ENCODE results near the gene EHBP1L1. TPM values are rescaled to one million over a fixed set of nuclear protein-coding genes. Genes with fewer than 3 reads are reported as not detected.
"Not testable (repeated sequence)": the region's sequence is repeated elsewhere in the genome, so short reads cannot be mapped to it uniquely, and the experiment has no call there.

EHBP1L1 gene
- total RNA-seq, 2 donors from 2014 or later = 93.9 to 113 TPM

DNA sequence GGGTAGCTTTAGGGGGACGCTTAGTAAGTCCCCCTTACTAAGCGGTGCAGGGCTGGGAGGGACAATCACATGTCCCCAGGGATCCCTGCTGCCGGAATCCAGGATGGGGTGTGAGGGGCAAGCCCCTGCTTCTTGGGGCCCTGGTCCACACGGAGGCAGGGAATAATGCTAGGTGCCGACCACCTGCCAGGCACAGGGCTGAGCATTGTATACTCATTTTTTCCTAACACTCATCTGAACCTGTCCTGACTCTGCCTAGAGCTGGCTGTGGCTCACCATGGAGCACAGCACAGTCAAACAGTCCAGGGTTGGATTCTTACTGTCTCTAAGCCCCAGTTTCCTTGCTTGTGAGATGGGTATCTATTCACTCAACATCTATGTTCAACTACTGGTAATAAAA is 16.3 kb upstream of the EHBP1L1 start:
- ATAC-seq (replicated peaks in 1 of 2) = peak; percentile 65 to 75
- no peak overlapping the region for H3K27ac Mint-ChIP-seq
- H3K4me1 Mint-ChIP-seq (ENCODE audit: low read depth) = peaks cover 65% of the 10 kb centered on the region
- peak in 1 of 2 donors; percentile 40 for DNase-seq
- no peaks in the 10 kb centered on the region for H3K36me3 Mint-ChIP-seq (ENCODE audit: insufficient read depth in 2 of 2)
- peak overlapping the region; percentile 46 to 77 for H3K4me3 Mint-ChIP-seq
- no peaks in the 10 kb centered on the region for H3K9me3 Mint-ChIP-seq
- H3K27me3 Mint-ChIP-seq (ENCODE audit: low read depth) = no peaks in the 10 kb centered on the region

DNA sequence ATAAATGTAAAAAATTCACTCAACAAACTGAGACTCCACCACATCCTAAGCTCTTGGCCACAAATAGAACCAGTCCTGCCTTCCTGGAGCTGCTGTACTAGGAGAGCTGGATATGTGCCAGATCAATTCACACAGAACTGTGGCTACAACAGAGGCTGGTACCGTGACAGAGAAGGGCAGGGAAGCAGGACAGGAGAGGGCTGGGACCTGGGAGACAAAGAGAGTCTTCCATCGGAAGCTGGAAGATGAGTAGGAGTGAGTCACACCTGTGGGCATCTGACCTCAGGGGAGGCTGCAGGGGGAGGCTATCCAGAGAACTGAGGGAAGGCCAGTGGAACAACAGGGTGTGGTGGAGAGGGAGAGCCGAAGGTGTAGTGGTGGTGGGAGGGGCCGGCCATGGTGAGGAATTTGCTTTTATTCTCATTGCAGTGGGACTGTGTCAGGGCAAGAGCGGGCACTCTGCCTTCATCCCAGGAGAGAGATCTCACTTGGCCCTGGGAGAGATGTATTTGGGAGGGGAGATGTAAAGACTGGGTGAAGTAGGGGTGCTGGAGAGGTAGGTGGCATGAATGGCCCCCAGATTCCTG is 15.8 kb upstream of the EHBP1L1 start:
- Mint-ChIP-seq H3K9me3 (no peaks in the 10 kb centered on the region), H3K27me3 (ENCODE audit: low read depth) (no peaks in the 10 kb centered on the region), H3K4me3 (peak overlapping the region in 1 of 2 donors; percentile 3), H3K4me1 (ENCODE audit: low read depth) (peaks cover 65% of the 10 kb centered on the region), H3K27ac (peak overlapping the region; percentile 1), H3K36me3 (ENCODE audit: insufficient read depth in 2 of 2) (no peaks in the 10 kb centered on the region)
- ATAC-seq (replicated peaks in 1 of 2) (peak; percentile 1), DNase-seq (no peak)

DNA sequence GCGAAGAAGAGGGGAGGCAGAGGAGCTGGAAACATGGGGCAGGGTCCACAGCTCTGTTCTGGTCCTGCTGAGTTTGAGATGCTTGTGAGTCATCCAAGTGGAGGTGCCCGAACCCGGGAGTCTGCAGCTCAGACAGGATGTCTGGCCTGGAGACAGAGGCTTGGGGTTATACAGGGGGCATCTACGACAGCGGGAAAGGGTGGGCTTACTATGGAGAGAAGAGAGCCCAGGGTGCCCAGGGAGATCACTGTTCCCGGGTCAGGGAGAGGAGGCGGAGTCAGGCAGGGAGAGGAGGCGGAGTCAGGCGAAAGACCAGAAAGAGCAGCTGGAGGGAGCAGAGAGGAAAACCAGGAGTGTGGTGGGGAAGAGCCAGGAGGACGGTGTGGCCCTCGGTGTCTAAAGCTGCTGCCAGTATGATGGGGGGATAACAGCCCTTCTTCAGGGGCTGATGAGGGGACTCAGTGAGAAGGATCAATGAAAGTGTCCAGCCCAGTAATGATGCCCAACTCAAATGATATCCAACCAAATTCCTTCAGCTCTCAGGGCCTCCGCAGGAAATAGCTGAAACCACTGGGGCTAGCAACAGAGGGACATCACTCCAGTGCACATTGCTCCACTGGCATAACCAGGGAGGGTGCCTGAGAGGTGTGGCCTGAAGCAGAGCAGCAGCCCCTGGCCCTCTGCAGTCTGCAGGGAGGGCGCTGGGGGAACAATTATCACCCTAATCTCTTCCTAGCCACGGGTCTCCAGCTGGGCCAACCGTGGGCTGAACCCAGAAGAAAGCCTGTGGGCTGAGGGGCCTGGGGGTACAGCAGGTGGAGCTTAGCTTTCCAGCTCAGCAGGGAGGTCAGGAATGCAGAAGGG is 15.1 kb upstream of the EHBP1L1 start:
- no peaks in the 10 kb centered on the region for H3K36me3 Mint-ChIP-seq (ENCODE audit: insufficient read depth in 2 of 2)
- ATAC-seq (replicated peaks in 1 of 2) = no peak
- H3K27me3 Mint-ChIP-seq (ENCODE audit: low read depth) = no peaks in the 10 kb centered on the region
- no peaks in the 10 kb centered on the region for H3K9me3 Mint-ChIP-seq
- H3K4me1 Mint-ChIP-seq (ENCODE audit: low read depth) = peaks cover 65% of the 10 kb centered on the region
- no peak for DNase-seq
- peak overlapping the region in 1 of 2 donors; percentile 3 for H3K4me3 Mint-ChIP-seq
- peak overlapping the region; percentile 1 for H3K27ac Mint-ChIP-seq

DNA sequence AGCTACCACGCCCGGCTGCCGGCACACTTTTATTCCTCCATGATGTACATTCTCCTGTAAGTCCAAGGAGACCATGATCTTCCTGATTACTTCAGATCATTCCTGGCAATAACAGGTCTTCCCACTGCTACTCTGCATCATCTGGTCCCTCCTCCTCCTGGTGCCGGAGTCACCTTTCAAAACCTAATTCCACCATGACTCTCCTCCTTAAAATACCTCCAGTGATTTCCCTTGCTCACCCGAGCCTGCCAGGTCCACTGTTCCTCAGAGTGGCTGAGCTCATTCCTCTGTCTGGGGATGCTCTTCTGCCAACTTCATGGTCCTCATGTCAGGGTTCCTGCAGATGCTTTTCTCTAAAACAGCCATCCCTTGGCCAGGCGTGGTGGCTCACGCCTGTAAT is 13.8 kb upstream of the EHBP1L1 start:
- ATAC-seq (replicated peaks in 1 of 2) (no peak), DNase-seq (no peak)
- Mint-ChIP-seq H3K9me3 (no peaks in the 10 kb centered on the region), H3K27me3 (ENCODE audit: low read depth) (no peaks in the 10 kb centered on the region), H3K4me3 (no peak overlapping the region), H3K36me3 (ENCODE audit: insufficient read depth in 2 of 2) (no peaks in the 10 kb centered on the region), H3K4me1 (ENCODE audit: low read depth) (peaks cover 65% of the 10 kb centered on the region), H3K27ac (no peak overlapping the region)

DNA sequence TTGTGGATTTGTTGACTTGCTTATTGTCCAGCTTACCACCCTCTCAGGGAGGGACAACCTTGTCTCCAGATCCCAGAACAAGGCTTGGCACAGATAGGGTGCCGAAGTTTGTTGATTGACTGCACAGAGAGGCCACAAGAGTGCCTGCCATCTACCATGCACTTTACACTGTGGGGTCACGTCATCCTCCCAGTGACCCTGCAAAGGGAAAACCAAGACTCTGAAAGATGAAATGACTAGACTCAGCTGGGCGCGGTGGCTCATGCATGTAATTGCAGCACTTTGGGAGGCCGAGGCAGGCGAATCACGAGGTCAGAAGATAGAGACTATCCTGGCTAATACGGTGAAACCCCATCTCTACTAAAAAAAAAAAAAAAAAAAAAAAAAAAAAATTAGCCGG is 13.1 kb upstream of the EHBP1L1 start:
- H3K4me1 Mint-ChIP-seq (ENCODE audit: low read depth) = peaks cover 65% of the 10 kb centered on the region
- DNase-seq (no peak), ATAC-seq (replicated peaks in 1 of 2) (no peak)
- H3K36me3 Mint-ChIP-seq (ENCODE audit: insufficient read depth in 2 of 2) = no peaks in the 10 kb centered on the region
- no peaks in the 10 kb centered on the region for H3K27me3 Mint-ChIP-seq (ENCODE audit: low read depth)
- H3K4me3 Mint-ChIP-seq = no peak overlapping the region
- H3K27ac Mint-ChIP-seq = no peak overlapping the region
- no peaks in the 10 kb centered on the region for H3K9me3 Mint-ChIP-seq

DNA sequence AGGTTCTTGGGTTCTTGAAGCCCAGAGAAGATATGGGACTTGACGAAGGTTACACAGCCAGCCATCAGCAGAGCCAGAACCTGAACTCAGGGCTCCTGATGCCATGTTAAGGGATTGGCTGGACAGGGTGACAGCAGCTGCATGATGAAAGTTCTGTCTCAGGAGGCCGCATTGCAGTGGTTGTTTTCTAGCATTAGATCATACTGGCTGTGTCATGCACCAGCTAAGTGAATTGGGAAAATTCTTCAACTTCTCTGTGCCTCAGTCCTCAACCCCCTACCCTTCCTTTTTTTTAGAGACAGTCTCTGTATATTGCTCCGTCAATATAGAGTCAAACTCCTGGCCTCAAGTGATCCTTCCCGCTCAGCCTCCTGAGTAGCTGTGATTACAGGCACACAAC is 12.3 kb upstream of the EHBP1L1 start:
- H3K4me1 Mint-ChIP-seq (ENCODE audit: low read depth) = peaks cover 72% of the 10 kb centered on the region
- no peak overlapping the region for H3K27ac Mint-ChIP-seq
- no peak overlapping the region for H3K4me3 Mint-ChIP-seq

DNA sequence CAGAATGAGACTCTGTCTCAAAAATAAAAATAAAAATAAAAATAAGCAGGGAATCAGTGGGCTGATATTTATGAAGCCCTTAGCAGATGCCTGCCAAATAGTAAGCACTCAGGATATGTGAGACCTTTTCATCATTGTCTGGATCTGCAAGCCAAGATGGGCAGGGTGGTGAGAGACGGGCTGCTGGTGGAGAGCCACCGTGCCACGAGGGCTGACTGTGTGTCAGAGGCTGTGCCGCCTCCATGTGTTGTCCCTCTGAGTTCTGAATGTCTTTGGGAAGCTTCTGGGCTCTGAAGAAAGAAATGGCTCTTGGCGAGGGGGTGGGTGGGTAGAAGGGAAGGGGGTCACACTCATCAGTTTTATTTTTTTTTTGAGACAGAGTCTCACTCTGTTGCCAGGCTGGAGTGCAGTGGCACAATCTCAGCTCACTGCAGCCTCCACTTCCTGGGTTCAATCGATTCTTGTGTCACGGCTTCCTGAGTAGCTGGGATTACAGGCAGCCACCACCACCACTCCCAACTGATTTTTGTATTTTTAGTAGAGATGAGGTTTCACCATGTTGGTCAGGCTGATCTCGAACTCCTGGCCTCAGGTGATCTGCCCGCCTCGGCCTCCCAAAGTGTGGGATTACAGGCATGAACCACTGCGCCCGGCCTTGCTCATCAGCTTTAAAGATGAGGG is 10.8 kb upstream of the EHBP1L1 start:
- Mint-ChIP-seq H3K4me3 (peak overlapping the region; percentile 77 to 85), H3K27ac (peak overlapping the region; percentile 97), H3K4me1 (ENCODE audit: low read depth) (peaks cover 69% of the 10 kb centered on the region)
- not testable (repeated sequence) for H3K9me3 Mint-ChIP-seq; ATAC-seq (replicated peaks in 1 of 2); H3K36me3 Mint-ChIP-seq (ENCODE audit: insufficient read depth in 2 of 2); H3K27me3 Mint-ChIP-seq (ENCODE audit: low read depth); DNase-seq

More for the DNA sequence above, 12.3 kb upstream of the EHBP1L1 start:
- no peak for ATAC-seq (replicated peaks in 1 of 2)
- no peaks in the 10 kb centered on the region for H3K27me3 Mint-ChIP-seq (ENCODE audit: low read depth)
- no peaks in the 10 kb centered on the region for H3K9me3 Mint-ChIP-seq
- DNase-seq = no peak
- H3K36me3 Mint-ChIP-seq (ENCODE audit: insufficient read depth in 2 of 2) = peaks cover 0 to under 1% of the 10 kb centered on the region in 2 donors

DNA sequence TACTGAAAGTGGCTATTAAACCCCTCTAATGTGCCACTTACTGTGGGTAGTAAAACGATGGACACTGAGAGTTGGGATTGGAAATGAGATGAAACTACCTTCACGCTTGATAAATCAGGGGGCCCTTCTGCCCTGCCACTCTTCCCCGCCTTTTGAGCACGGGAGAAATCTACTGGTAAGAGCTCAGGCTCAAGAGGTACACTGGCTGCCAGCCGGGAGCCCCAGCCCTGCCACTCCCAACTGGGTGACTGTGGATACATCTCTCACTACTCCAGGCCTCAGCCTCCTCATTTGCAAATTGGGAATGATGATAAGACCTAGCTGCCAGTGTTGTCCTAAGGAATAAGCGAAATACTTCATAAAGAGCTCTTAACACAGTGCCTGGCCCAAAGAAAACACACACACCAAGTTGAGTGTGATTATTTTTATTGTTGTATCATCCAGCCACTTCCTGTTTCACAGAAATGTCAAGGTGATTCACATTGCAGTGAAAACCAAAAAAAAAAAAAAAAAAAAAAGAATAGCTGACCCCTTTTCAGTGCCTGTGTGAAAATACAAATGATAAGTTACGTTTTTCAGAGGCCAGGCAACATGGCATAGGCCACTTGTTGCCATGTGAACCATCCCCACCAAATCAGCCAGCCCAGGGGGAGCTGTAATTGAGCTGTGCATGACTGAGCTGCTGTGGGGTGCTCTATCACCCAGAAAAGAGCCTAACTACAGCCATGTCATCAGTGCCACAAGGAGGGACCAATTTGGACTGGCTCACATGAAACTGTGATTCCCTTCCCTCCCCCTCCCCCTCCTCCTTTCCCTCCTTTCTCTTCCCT is 10.0 kb upstream of the EHBP1L1 start:
- peaks cover 62% of the 10 kb centered on the region for H3K4me1 Mint-ChIP-seq (ENCODE audit: low read depth)
- H3K36me3 Mint-ChIP-seq (ENCODE audit: insufficient read depth in 2 of 2) = peaks cover 4 to 9% of the 10 kb centered on the region in 2 donors
- no peaks in the 10 kb centered on the region for H3K27me3 Mint-ChIP-seq (ENCODE audit: low read depth)
- no peaks in the 10 kb centered on the region for H3K9me3 Mint-ChIP-seq
- ATAC-seq (replicated peaks in 1 of 2) (peak; percentile 5 to 14), DNase-seq (peak in 1 of 2 donors; percentile 42)
- peak overlapping the region; percentile 77 to 85 for H3K4me3 Mint-ChIP-seq
- peak overlapping the region; percentile 97 for H3K27ac Mint-ChIP-seq

DNA sequence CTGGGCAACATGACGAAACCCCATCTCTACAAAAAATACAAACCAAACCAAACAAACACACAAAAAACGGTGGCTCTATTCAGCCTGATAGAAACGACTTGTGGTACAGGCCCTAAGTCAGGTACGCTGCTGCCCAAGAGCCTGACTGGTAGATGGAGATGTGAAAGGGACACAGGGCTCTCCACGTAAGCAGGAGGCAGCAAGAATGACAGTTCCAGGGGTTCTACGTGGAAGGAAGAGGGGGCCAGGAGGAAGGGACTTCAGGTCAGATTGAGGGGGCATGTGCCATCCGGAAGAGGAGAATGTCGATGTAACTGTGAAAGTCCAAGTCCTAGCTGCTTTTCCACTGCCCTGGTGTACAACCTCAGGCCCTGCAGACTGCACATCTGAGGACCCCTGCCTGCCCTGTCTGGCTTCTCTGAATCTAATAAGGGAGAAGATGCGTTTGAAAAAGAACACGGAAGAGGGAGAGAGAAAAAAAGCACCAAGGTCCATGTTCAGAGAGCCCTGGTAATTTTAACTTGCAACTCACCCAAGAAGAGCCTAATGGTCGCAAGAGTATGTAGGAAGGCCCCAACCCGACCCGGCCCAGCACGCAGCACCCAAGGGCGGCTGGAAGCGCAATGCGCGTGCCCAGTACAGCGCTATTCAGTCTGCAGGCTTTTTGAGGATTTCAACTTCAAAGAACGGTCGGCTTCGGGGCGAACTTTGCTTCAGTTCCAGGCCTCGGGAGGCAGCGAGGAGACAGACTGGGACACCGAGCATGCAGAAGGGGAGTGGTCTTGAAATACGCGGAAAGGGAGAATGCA is 6.5 kb upstream of the EHBP1L1 start:
- peak overlapping the region; percentile 97 to 100 for H3K4me3 Mint-ChIP-seq
- peaks cover 6 to 10% of the 10 kb centered on the region in 2 donors for H3K36me3 Mint-ChIP-seq (ENCODE audit: insufficient read depth in 2 of 2)
- H3K4me1 Mint-ChIP-seq (ENCODE audit: low read depth) = peaks cover 79% of the 10 kb centered on the region
- peak overlapping the region; percentile 95 for H3K27ac Mint-ChIP-seq
- no peaks in the 10 kb centered on the region for H3K27me3 Mint-ChIP-seq (ENCODE audit: low read depth)
- no peaks in the 10 kb centered on the region for H3K9me3 Mint-ChIP-seq
- ATAC-seq (replicated peaks in 1 of 2) (peak; percentile 27 to 35), DNase-seq (no peak)

DNA sequence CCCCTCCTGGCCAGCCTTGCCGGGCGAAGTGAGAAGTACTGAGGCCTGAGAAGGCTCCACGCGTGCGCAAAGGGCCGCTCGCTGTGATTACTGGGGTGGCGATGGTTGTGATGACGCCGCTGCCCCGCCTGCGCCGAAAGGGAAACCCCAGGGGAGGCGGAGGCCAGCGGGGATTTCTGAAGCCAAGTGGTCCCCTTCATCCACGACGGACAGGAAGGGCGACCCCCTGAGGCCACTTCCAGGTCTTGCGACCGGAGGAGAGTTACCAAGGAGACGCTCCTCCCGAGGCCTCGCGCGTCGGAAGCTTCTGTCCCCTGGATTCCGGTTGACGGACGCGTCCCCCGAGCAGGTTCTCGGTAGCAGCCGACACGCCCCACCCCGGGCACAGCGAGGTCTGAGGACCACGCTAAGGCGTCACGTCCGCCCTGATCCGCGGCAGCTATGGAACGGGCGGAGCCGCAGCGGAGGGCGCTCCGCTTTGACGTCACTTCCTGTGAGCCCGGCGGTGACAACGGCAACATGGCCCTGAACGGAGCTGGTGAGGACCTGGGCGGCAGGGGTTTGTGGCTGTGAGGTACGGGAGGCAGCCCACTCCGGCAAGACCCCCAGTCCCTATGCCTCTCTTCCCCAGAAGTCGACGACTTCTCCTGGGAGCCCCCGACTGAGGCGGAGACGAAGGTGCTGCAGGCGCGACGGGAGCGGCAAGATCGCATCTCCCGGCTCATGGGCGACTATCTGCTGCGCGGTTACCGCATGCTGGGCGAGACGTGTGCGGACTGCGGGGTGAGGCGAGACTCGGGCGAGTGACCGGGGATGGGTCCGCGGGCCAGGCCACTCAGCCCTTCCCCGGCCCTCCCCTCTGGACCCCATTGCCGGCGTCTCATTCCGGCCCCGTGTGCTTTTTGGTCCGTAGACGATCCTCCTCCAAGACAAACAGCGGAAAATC is 5.6 kb upstream of the EHBP1L1 start, which contains the start of gene ZNRD2:
Gene ZNRD2, plus strand, starts transcription at position 505 of the 946 bp plus-strand sequence. Its CDS starts 15 bp downstream, at position 520.
- peaks cover 79% of the 10 kb centered on the region for H3K4me1 Mint-ChIP-seq (ENCODE audit: low read depth)
- peaks cover 6 to 10% of the 10 kb centered on the region in 2 donors for H3K36me3 Mint-ChIP-seq (ENCODE audit: insufficient read depth in 2 of 2)
- DNase-seq = peak; percentile 99 to 100
- no peaks in the 10 kb centered on the region for H3K9me3 Mint-ChIP-seq
- ATAC-seq (replicated peaks in 1 of 2) = peak; percentile 78 to 81
- peak within 1 kb of the TSS; percentile 97 to 100 for H3K4me3 Mint-ChIP-seq
- H3K27ac Mint-ChIP-seq = peak within 1 kb of the TSS; percentile 95
- no peaks in the 10 kb centered on the region for H3K27me3 Mint-ChIP-seq (ENCODE audit: low read depth)

DNA sequence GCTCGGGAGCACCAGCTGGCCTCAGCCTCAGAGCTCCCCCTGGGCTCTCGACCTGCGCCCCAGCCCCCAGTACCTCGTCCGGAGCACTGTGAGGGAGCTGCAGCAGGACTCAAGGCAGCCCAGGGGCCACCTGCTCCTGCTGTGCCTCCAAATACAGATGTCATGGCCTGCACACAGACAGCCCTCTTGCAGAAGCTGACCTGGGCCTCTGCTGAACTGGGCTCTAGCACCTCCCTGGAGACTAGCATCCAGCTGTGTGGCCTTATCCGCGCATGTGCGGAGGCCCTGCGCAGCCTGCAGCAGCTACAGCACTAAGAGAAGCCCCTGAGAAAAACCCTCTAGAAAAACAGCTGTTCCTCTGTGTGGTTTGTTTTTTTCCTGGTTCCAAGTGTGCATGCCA is 4.4 kb upstream of the EHBP1L1 start:
- Mint-ChIP-seq H3K27me3 (ENCODE audit: low read depth) (no peaks in the 10 kb centered on the region), H3K36me3 (ENCODE audit: insufficient read depth in 2 of 2) (peaks cover 10% of the 10 kb centered on the region in 2 donors), H3K4me3 (peak overlapping the region; percentile 97 to 100), H3K4me1 (ENCODE audit: low read depth) (peaks cover 71% of the 10 kb centered on the region), H3K27ac (peak overlapping the region; percentile 56), H3K9me3 (no peaks in the 10 kb centered on the region)
- no peak for DNase-seq
- ATAC-seq (replicated peaks in 1 of 2) = no peak
